GM23338 (cell line): Measurements from ENCODE around the gene VWA7. TPM values are rescaled to one million over a fixed set of nuclear protein-coding genes. Genes with fewer than 3 reads are reported as not detected.

ENCODE experiments used
- ATAC-seq: fragments of 200-7000 bp; cut with Tn5 transposase; 3 replicates; pipeline ENCODE4 v1.9.1; 2020
- DNase-seq: peaks from one replicate; pipeline ENCODE4 v3.0.0-alpha.2; 2015; ENCODE audit warnings: low spot score
- H2AFZ ChIP-seq: fragments of 200-600 bp; sonication (generic); 2 replicates; pipeline ENCODE4 v1.8.0; 2016; ENCODE audit warnings: antibody characterized with exemption, mild to moderate bottlenecking, moderate library complexity
- H3F3A ChIP-seq: fragments of 200-600 bp; sonication (generic); replicated peaks from 2 replicates; pipeline ENCODE4 v1.8.0; 2017; ENCODE audit warnings: antibody characterized with exemption, mixed run types, low read depth
- H3K27ac ChIP-seq: fragments of 200-600 bp; sonication (generic); 2 replicates; pipeline ENCODE4 v1.6.1; 2016; ENCODE audit warnings: low read depth
- H3K27me3 ChIP-seq: fragments of 200-600 bp; sonication (generic); 2 replicates; pipeline ENCODE4 v1.8.0; 2016; ENCODE audit warnings: mild to moderate bottlenecking, mixed run types, moderate library complexity; ENCODE audit not compliant: insufficient read depth
- H3K36me3 ChIP-seq: fragments of 200-600 bp; sonication (generic); 2 replicates; pipeline ENCODE4 v1.8.0; 2016; ENCODE audit warnings: mild to moderate bottlenecking; ENCODE audit not compliant: insufficient read depth
- H3K4me1 ChIP-seq: fragments of 200-600 bp; sonication (generic); 2 replicates; pipeline ENCODE4 v1.8.0; 2016; ENCODE audit warnings: mild to moderate bottlenecking, moderate library complexity; ENCODE audit not compliant: insufficient read depth
- H3K4me2 ChIP-seq: fragments of 200-600 bp; sonication (generic); 2 replicates; pipeline ENCODE4 v1.7.1; 2017; ENCODE audit warnings: mixed run types
- H3K4me3 ChIP-seq: fragments of 200-600 bp; sonication (generic); 2 replicates; pipeline ENCODE4 v1.6.1; 2016; ENCODE audit warnings: mixed run types
- H3K79me2 ChIP-seq: fragments of 200-600 bp; sonication (generic); replicated peaks from 2 replicates; pipeline ENCODE4 v1.8.0; 2017; ENCODE audit warnings: mild to moderate bottlenecking; ENCODE audit not compliant: insufficient read depth
- H3K9me2 ChIP-seq: fragments of 200-600 bp; sonication (generic); 2 replicates; pipeline ENCODE4 v1.8.0; 2017; ENCODE audit not compliant: insufficient read depth
- H4K20me1 ChIP-seq: fragments of 200-600 bp; sonication (generic); replicated peaks from 2 replicates; pipeline ENCODE4 v1.8.0; 2017; ENCODE audit warnings: mild to moderate bottlenecking; ENCODE audit not compliant: insufficient read depth
- H3K27ac Mint-ChIP-seq: 2 replicates; pipeline ENCODE4 v1.8.0; 2020; ENCODE audit warnings: inconsistent platforms, mild to moderate bottlenecking, moderate library complexity, mixed read lengths
- H3K27me3 Mint-ChIP-seq: 3 replicates; pipeline ENCODE4 v1.8.0; 2022; ENCODE audit warnings: low read depth, mild to moderate bottlenecking, moderate library complexity, mixed read lengths, inconsistent platforms; ENCODE audit not compliant: insufficient read depth, poor library complexity
- H3K36me3 Mint-ChIP-seq: 3 replicates; pipeline ENCODE4 v1.8.0; 2021; ENCODE audit warnings: low read depth, mild to moderate bottlenecking, inconsistent platforms, moderate library complexity, mixed read lengths
- H3K4me1 Mint-ChIP-seq: 3 replicates; pipeline ENCODE4 v1.8.0; 2020; ENCODE audit warnings: mild to moderate bottlenecking, inconsistent platforms, mixed read lengths
- H3K4me3 Mint-ChIP-seq: 3 replicates; pipeline ENCODE4 v1.8.0; 2021; ENCODE audit warnings: moderate library complexity, mild to moderate bottlenecking, inconsistent platforms, mixed read lengths
- H3K9me3 Mint-ChIP-seq: 3 replicates; pipeline ENCODE4 v1.8.0; 2020; ENCODE audit warnings: moderate library complexity, mild to moderate bottlenecking, inconsistent platforms, mixed read lengths
- CREB1 ChIP-seq: fragments of 250-450 bp; sonication (Bioruptor Pico); IDR thresholded peaks from 2 replicates; pipeline ENCODE4 v1.5.0; 2020; ENCODE audit warnings: low read depth, mild to moderate bottlenecking, moderate library complexity
- CTCF ChIP-seq, 2 experiments: fragments of 200-600 bp in 1 of 2; sonication (generic) in 1 of 2; conservative IDR thresholded peaks; 2 replicates each; pipeline versions ENCODE4 v1.5.1 to v1.6.1; 2016 to 2017; ENCODE audit warnings: antibody characterized with exemption in 2 of 2, low read depth in 2 of 2, mild to moderate bottlenecking in 2 of 2, moderate library complexity in 1 of 2
- ETS1 ChIP-seq: IDR thresholded peaks from 2 replicates; pipeline ENCODE4 v1.6.1; 2016; ENCODE audit warnings: antibody characterized with exemption
- EZH2 ChIP-seq: fragments of 200-600 bp; sonication (generic); IDR thresholded peaks from one replicate; pipeline ENCODE4 v1.8.0; 2017; ENCODE audit warnings: antibody characterized with exemption, mild to moderate bottlenecking, low read depth; ENCODE audit not compliant: unreplicated experiment
- EZH2phosphoT487 ChIP-seq: fragments of 200-600 bp; sonication (generic); IDR thresholded peaks from one replicate; pipeline ENCODE4 v1.8.1; 2018; ENCODE audit warnings: antibody characterized with exemption; ENCODE audit not compliant: unreplicated experiment
- JUNB ChIP-seq: IDR thresholded peaks from one replicate; pipeline ENCODE4 v1.6.1; 2016; ENCODE audit warnings: antibody characterized with exemption; ENCODE audit not compliant: unreplicated experiment
- NANOG ChIP-seq: IDR thresholded peaks from 2 replicates; pipeline ENCODE4 v1.6.1; 2016; ENCODE audit warnings: antibody characterized with exemption, borderline replicate concordance
- POLR2AphosphoS5 ChIP-seq: IDR thresholded peaks from 2 replicates; pipeline ENCODE4 v1.6.1; 2016; ENCODE audit warnings: antibody characterized with exemption, low read depth
- REST ChIP-seq: IDR thresholded peaks from one replicate; pipeline ENCODE4 v1.6.1; 2018; ENCODE audit warnings: antibody characterized with exemption; ENCODE audit not compliant: unreplicated experiment
- STAT1 ChIP-seq: IDR thresholded peaks from one replicate; pipeline ENCODE4 v1.6.1; 2016; ENCODE audit warnings: antibody characterized with exemption; ENCODE audit not compliant: unreplicated experiment
- ZNF114 ChIP-seq: fragments of 250-450 bp; sonication (Bioruptor Pico); IDR thresholded peaks from 2 replicates; pipeline ENCODE4 v1.5.0; 2020; ENCODE audit warnings: mild to moderate bottlenecking, moderate library complexity
- ZNF331 ChIP-seq: fragments of 250-450 bp; sonication (Bioruptor Pico); IDR thresholded peaks from 2 replicates; pipeline ENCODE4 v1.5.0; 2020; ENCODE audit warnings: low read depth, mild to moderate bottlenecking, moderate library complexity
- polyA plus RNA-seq: library from polyadenylated mRNA; unstranded; fragments of >200 nt; fragmentation: Nextera tagmentation; extraction: Ambion mirVana; gene quantifications from 2 replicates; pipeline ENCODE4 v1.2.1, GENCODE V29; 2016
- total RNA-seq: library from RNA; depleted of rRNA; stranded (reverse); fragments of >200 nt; shearing (Covaris generic); gene quantifications from 2 replicates; pipeline ENCODE4 v1.2.3, GENCODE V29; 2014
- TF ChIP-seq, protein P1 (sequence below): fragments of 250-450 bp; sonication (Bioruptor Pico); IDR thresholded peaks from 2 replicates; pipeline ENCODE4 v1.5.0; 2020; ENCODE audit warnings: mild to moderate bottlenecking, moderate library complexity

The VWA7 gene
- total and polyA plus RNA-seq, 2 experiments from 2014 or later = 0.07 to 0.36 TPM

GRCh38 chr6:31727717-31728671 lies 49.1 kb downstream of the VWA7 start:
- peak overlapping the region; percentile 99 for H3K4me3 ChIP-seq

More at GRCh38 chr6:31727717-31728671, 49.1 kb downstream of the VWA7 start:
- H3K4me1 Mint-ChIP-seq = peaks cover 19% of the 10 kb centered on the region; the same call in 2 of the 3 replicates
- peaks cover 49% of the 10 kb centered on the region for H3K36me3 Mint-ChIP-seq
- ATAC-seq (no peak), DNase-seq (no peak)
- H3K36me3 ChIP-seq = peaks cover 19% of the 10 kb centered on the region
- peaks cover 14% of the 10 kb centered on the region; the same call in 1 of the 2 replicates for H3K4me1 ChIP-seq
- H4K20me1 ChIP-seq = peaks cover 2% of the 10 kb centered on the region; the same call in 1 of the 2 replicates
- H3K79me2 ChIP-seq = no peaks in the 10 kb centered on the region
- peak overlapping the region; percentile 93 for H3K4me3 Mint-ChIP-seq
- H3K9me2 ChIP-seq = no peaks in the 10 kb centered on the region
- peaks cover 8% of the 10 kb centered on the region; the same call in 1 of the 2 replicates for H3K27me3 ChIP-seq
- H3K27ac ChIP-seq = no peak overlapping the region
- no peak overlapping the region for H2AFZ ChIP-seq
- no peaks in the 10 kb centered on the region; the same call in 2 of the 3 replicates for H3K9me3 Mint-ChIP-seq
- H3K27me3 Mint-ChIP-seq = peaks cover 22% of the 10 kb centered on the region
- no peak for TF ChIP-seq REST
- no peak for TF ChIP-seq STAT1
- TF ChIP-seq, protein P1, sequence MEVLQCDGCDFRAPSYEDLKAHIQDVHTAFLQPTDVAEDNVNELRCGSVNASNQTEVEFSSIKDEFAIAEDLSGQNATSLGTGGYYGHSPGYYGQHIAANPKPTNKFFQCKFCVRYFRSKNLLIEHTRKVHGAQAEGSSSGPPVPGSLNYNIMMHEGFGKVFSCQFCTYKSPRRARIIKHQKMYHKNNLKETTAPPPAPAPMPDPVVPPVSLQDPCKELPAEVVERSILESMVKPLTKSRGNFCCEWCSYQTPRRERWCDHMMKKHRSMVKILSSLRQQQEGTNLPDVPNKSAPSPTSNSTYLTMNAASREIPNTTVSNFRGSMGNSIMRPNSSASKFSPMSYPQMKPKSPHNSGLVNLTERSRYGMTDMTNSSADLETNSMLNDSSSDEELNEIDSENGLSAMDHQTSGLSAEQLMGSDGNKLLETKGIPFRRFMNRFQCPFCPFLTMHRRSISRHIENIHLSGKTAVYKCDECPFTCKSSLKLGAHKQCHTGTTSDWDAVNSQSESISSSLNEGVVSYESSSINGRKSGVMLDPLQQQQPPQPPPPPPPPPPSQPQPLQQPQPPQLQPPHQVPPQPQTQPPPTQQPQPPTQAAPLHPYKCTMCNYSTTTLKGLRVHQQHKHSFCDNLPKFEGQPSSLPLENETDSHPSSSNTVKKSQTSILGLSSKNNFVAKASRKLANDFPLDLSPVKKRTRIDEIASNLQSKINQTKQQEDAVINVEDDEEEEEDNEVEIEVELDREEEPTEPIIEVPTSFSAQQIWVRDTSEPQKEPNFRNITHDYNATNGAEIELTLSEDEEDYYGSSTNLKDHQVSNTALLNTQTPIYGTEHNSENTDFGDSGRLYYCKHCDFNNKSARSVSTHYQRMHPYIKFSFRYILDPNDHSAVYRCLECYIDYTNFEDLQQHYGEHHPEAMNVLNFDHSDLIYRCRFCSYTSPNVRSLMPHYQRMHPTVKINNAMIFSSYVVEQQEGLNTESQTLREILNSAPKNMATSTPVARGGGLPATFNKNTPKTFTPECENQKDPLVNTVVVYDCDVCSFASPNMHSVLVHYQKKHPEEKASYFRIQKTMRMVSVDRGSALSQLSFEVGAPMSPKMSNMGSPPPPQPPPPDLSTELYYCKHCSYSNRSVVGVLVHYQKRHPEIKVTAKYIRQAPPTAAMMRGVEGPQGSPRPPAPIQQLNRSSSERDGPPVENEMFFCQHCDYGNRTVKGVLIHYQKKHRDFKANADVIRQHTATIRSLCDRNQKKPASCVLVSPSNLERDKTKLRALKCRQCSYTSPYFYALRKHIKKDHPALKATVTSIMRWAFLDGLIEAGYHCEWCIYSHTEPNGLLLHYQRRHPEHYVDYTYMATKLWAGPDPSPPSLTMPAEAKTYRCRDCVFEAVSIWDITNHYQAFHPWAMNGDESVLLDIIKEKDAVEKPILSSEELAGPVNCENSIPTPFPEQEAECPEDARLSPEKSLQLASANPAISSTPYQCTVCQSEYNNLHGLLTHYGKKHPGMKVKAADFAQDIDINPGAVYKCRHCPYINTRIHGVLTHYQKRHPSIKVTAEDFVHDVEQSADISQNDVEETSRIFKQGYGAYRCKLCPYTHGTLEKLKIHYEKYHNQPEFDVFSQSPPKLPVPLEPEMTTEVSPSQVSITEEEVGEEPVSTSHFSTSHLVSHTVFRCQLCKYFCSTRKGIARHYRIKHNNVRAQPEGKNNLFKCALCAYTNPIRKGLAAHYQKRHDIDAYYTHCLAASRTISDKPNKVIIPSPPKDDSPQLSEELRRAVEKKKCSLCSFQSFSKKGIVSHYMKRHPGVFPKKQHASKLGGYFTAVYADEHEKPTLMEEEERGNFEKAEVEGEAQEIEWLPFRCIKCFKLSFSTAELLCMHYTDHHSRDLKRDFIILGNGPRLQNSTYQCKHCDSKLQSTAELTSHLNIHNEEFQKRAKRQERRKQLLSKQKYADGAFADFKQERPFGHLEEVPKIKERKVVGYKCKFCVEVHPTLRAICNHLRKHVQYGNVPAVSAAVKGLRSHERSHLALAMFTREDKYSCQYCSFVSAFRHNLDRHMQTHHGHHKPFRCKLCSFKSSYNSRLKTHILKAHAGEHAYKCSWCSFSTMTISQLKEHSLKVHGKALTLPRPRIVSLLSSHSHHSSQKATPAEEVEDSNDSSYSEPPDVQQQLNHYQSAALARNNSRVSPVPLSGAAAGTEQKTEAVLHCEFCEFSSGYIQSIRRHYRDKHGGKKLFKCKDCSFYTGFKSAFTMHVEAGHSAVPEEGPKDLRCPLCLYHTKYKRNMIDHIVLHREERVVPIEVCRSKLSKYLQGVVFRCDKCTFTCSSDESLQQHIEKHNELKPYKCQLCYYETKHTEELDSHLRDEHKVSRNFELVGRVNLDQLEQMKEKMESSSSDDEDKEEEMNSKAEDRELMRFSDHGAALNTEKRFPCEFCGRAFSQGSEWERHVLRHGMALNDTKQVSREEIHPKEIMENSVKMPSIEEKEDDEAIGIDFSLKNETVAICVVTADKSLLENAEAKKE = no peak
- TF ChIP-seq EZH2phosphoT487 = no peak
- TF ChIP-seq ETS1 = no peak
- TF ChIP-seq ZNF114 (CRISPR knock-in tag) = no peak
- TF ChIP-seq JUNB = no peak
- TF ChIP-seq NANOG = no peak
- no peak for TF ChIP-seq ZNF331 (CRISPR knock-in tag)
- no peak for TF ChIP-seq POLR2AphosphoS5
- TF ChIP-seq CTCF (conservative IDR thresholded peaks at IDR 0.05; ENCODE audit: low read depth in 2 of 2) = no peak
- no peak for TF ChIP-seq EZH2
- no peak for TF ChIP-seq CREB1 (CRISPR knock-in tag)
- no peak overlapping the region for H3K27ac Mint-ChIP-seq
- H3K4me2 ChIP-seq = peak overlapping the region; percentile 98
- H3F3A ChIP-seq = peaks cover 23% of the 10 kb centered on the region
